Endothelial cell of umbilical vein (primary cell): ENCODE data around the gene NDUFS6. TPM values are rescaled to one million over a fixed set of nuclear protein-coding genes. Genes with fewer than 3 reads are reported as not detected.

ENCODE experiments used
- BruUV-seq: library from RNA; stranded (reverse); fragments of 400-500 nt; replicated peaks from 2 replicates; lab custom pipeline; 2021; lab: Mats Ljungman, UMichigan
- CTCF ChIA-PET: fragments of 300-600, 350-600 bp; sonication (Branson Sonifier 250); formaldehyde crosslinking; loops from one replicate; lab custom pipeline; 2021; ENCODE audit warnings: antibody characterized with exemption, inconsistent platforms; lab: Charles Lee
- POLR2A ChIA-PET: fragments of 300-600, 350-600 bp; sonication (Branson Sonifier 250); formaldehyde crosslinking; loops from one replicate; lab custom pipeline; 2021; ENCODE audit warnings: antibody characterized with exemption, inconsistent platforms; lab: Charles Lee
- DNase-seq: peaks from one replicate; pipeline ENCODE4 v3.0.0-alpha.2; 2011; ENCODE audit warnings: low read depth, low spot score
- FAIRE-seq: peaks from 2 replicates; lab custom pipeline; 2011; peaks lifted over from hg19 to GRCh38; lab: Jason Lieb, UNC
- H2AFZ ChIP-seq: 2 replicates; pipeline ENCODE4 v1.6.0; 2012; ENCODE audit warnings: low read depth, low read length, control low read depth, inconsistent platforms
- H3K27ac ChIP-seq: 2 replicates; pipeline ENCODE4 v1.5.1; 2011; ENCODE audit warnings: low read depth, mild to moderate bottlenecking, control low read depth, low read length, moderate library complexity; ENCODE audit not compliant: insufficient read depth
- H3K27me3 ChIP-seq, 2 experiments: 2 replicates each; pipeline versions ENCODE4 v1.6.0 to v1.6.1; 2011; ENCODE audit warnings: low read length in 2 of 2, mixed read lengths in 1 of 2; ENCODE audit not compliant: control insufficient read depth in 2 of 2, insufficient read depth in 2 of 2
- H3K36me3 ChIP-seq, 2 experiments: 2 replicates in 1 of 2; 3 replicates in 1 of 2; pipeline ENCODE4 v1.5.1; 2011; ENCODE audit warnings: low read length in 2 of 2, mild to moderate bottlenecking in 1 of 2, moderate library complexity in 1 of 2; ENCODE audit not compliant: control insufficient read depth in 2 of 2, insufficient read depth in 2 of 2; ENCODE audit errors: extremely low read depth in 1 of 2
- H3K4me1 ChIP-seq: 3 replicates; pipeline ENCODE4 v1.5.1; 2011; ENCODE audit warnings: mild to moderate bottlenecking, low read length; ENCODE audit not compliant: control insufficient read depth, insufficient read depth; ENCODE audit errors: extremely low read depth
- H3K4me2 ChIP-seq: 2 replicates; pipeline ENCODE4 v1.6.1; 2011; ENCODE audit warnings: low read length, control low read depth, mixed read lengths; ENCODE audit not compliant: insufficient read depth
- H3K4me3 ChIP-seq, 3 experiments: fragments of 200-600 bp in 1 of 3; sonication (generic), shearing (Covaris generic) in 1 of 3; replicated peaks in 1 of 3; 2 replicates each; pipeline ENCODE4 v1.5.1; 2011 to 2016; ENCODE audit warnings: control low read depth in 3 of 3, low read length in 3 of 3, mild to moderate bottlenecking in 2 of 3, inconsistent platforms in 1 of 3, low read depth in 1 of 3, moderate library complexity in 1 of 3; ENCODE audit not compliant: insufficient read depth in 1 of 3
- H3K79me2 ChIP-seq: 2 replicates; pipeline ENCODE4 v1.6.0; 2012; ENCODE audit warnings: low read length, inconsistent platforms; ENCODE audit not compliant: control insufficient read depth, insufficient read depth
- H3K9ac ChIP-seq: replicated peaks from 2 replicates; pipeline ENCODE3; 2011; ENCODE audit warnings: low read length, control low read depth; ENCODE audit not compliant: insufficient read depth; ENCODE audit errors: extremely low read depth
- H3K9me1 ChIP-seq: replicated peaks from 3 replicates; pipeline ENCODE4 v1.6.0; 2011; ENCODE audit warnings: mild to moderate bottlenecking, low read length; ENCODE audit not compliant: control insufficient read depth, insufficient read depth; ENCODE audit errors: extremely low read depth
- H3K9me3 ChIP-seq: replicated peaks from 2 replicates; pipeline ENCODE4 v1.5.1; 2012; ENCODE audit warnings: low read length, inconsistent platforms; ENCODE audit not compliant: control insufficient read depth, insufficient read depth
- H4K20me1 ChIP-seq: replicated peaks from 2 replicates; pipeline ENCODE3; 2011; ENCODE audit warnings: mild to moderate bottlenecking, low read length; ENCODE audit not compliant: control insufficient read depth, insufficient read depth; ENCODE audit errors: extremely low read depth
- CTCF ChIP-seq, 2 donors: IDR thresholded peaks; 1 replicate in 1 of 2; 2 replicates in 1 of 2; pipeline ENCODE4 v1.5.1; 2011; ENCODE audit warnings: low read length in 2 of 2, mild to moderate bottlenecking in 2 of 2, moderate library complexity in 2 of 2, control low read depth in 1 of 2, inconsistent platforms in 1 of 2, low read depth in 1 of 2; ENCODE audit not compliant: insufficient read depth in 1 of 2; ENCODE audit errors: extremely low read depth in 1 of 2
- EZH2 ChIP-seq: IDR thresholded peaks from 2 replicates; pipeline ENCODE4 v1.6.1; 2012; ENCODE audit warnings: borderline replicate concordance, low read depth, mild to moderate bottlenecking, moderate library complexity, low read length, inconsistent platforms; ENCODE audit not compliant: severe bottlenecking
- FOS ChIP-seq: IDR thresholded peaks from 2 replicates; pipeline ENCODE4 v1.6.1; 2011; ENCODE audit warnings: mild to moderate bottlenecking, low read length, moderate library complexity, borderline replicate concordance; ENCODE audit not compliant: insufficient read depth
- GATA2 ChIP-seq: IDR thresholded peaks from 2 replicates; pipeline ENCODE4 v1.7.0; 2011; ENCODE audit warnings: low read depth, mild to moderate bottlenecking, moderate library complexity, mixed read lengths, low read length; ENCODE audit not compliant: insufficient read length, insufficient read depth
- JUN ChIP-seq: IDR thresholded peaks from 2 replicates; pipeline ENCODE4 v1.6.1; 2011; ENCODE audit warnings: borderline replicate concordance, low read depth; ENCODE audit not compliant: insufficient read length, insufficient read depth
- MAX ChIP-seq: IDR thresholded peaks from 2 replicates; pipeline ENCODE4 v1.6.1; 2011; ENCODE audit not compliant: insufficient read depth, insufficient read length
- MYC ChIP-seq: IDR thresholded peaks from one replicate; pipeline ENCODE4 v1.6.1; 2011; ENCODE audit warnings: mild to moderate bottlenecking, low read depth, low read length
- POLR2A ChIP-seq: IDR thresholded peaks from 2 replicates; pipeline ENCODE4 v1.6.1; 2012; ENCODE audit warnings: low read depth, mild to moderate bottlenecking, control low read depth, low read length
- POLR2AphosphoS5 ChIP-seq: IDR thresholded peaks from 2 replicates; pipeline ENCODE4 v1.6.1; 2012; ENCODE audit warnings: low read depth, mild to moderate bottlenecking, control low read depth, low read length, moderate library complexity; ENCODE audit not compliant: insufficient read depth
- dilution Hi-C: fragments of 300-500 bp; cut with MboI; formaldehyde crosslinking; loops from one replicate; pipeline ENCODE4 v1.15.0; 2019; ENCODE audit warnings: low sequenced_read_pairs; ENCODE audit not compliant: extremely low pct_ligation_motif_present
- intact Hi-C: fragments of 100-400 bp; cut with micrococcal nuclease; formaldehyde crosslinking; loops from one replicate; pipeline ENCODE4 v1.10.0; 2022
- polyA plus RNA-seq, 4 experiments: library from polyadenylated mRNA; depleted of rRNA in 3 of 4; stranded (reverse) in 3 of 4; unstranded in 1 of 4; fragments of >200 nt; gene quantifications; 2 replicates each; pipeline versions ENCODE4 v1.2.1 to v1.2.3, GENCODE V29; 2011 to 2012; ENCODE audit warnings: missing spikeins in 1 of 4
- total RNA-seq: library from RNA; stranded (reverse); gene quantifications from 2 replicates; pipeline ENCODE4 v1.2.3, GENCODE V29; 2021

Gene NDUFS6
- total and polyA plus RNA-seq, 2 donors (not counting 3 experiments of a cell fraction or from before 2014, with no cell fraction given) = 42.5 to 127 TPM

- Histone ChIP-seq H3K4me2 (no peak overlapping the region), H3K9me3 (no peaks in the 10 kb centered on the region), H3K27me3 (peaks cover 0 to 2% of the 10 kb centered on the region in 2 experiments), H3K9me1 (no peaks in the 10 kb centered on the region), H3K4me3 (no peak overlapping the region), H3K4me1 (no peaks in the 10 kb centered on the region), H3K36me3 (no peaks in the 10 kb centered on the region), H2AFZ (no peak overlapping the region), H4K20me1 (no peaks in the 10 kb centered on the region), H3K9ac (no peak overlapping the region), H3K27ac (no peak overlapping the region), H3K79me2 (no peaks in the 10 kb centered on the region)
- ChIA-PET POLR2A (no interaction called here), CTCF (no interaction called here)
- TF ChIP-seq MAX (no peak), JUN (no peak), MYC (no peak), FOS (no peak), CTCF (IDR thresholded peaks at IDR 0.05; ENCODE audit: extremely low read depth in 1 of 2, insufficient read depth in 1 of 2, low read depth in 1 of 2, low read length in 2 of 2) (no peak), GATA2 (no peak), POLR2AphosphoS5 (no peak), EZH2 (no peak), POLR2A (no peak)
- no TSS peak for BruUV-seq
- intact Hi-C loops (no loop called here), dilution Hi-C loops (no loop called here)
- no peak for FAIRE-seq
- DNase-seq = no peak
Observed at GRCh38 chr5:1755321-1755949, 45.8 kb upstream of the NDUFS6 start.
